Panc1 (cell line): ENCODE results near the gene MEGF11. TPM values are rescaled to one million over a fixed set of nuclear protein-coding genes. Genes with fewer than 3 reads are reported as not detected.

Experiments used
- ATAC-seq: fragments of 200-7000 bp; cut with Tn5 transposase; 2 replicates; pipeline ENCODE4 v1.9.1; 2020; ENCODE audit warnings: mild to moderate bottlenecking, moderate library complexity
- BruUV-seq: library from RNA; stranded (reverse); fragments of 400-500 nt; replicated peaks from 2 replicates; lab custom pipeline; 2021; lab: Mats Ljungman, UMichigan
- CTCF ChIA-PET: fragments of 300-600 bp; sonication (Branson Sonifier 250); formaldehyde crosslinking; loops from one replicate; lab custom pipeline; 2022; ENCODE audit warnings: antibody characterized with exemption; lab: Charles Lee
- POLR2A ChIA-PET: fragments of 300-600 bp; sonication (Branson Sonifier 250); formaldehyde crosslinking; loops from one replicate; lab custom pipeline; 2022; ENCODE audit warnings: antibody characterized with exemption; lab: Charles Lee
- DNase-seq: peaks from one replicate; pipeline ENCODE4 v3.0.0-alpha.2; 2010; ENCODE audit warnings: low read depth, low spot score
- H3K27ac ChIP-seq: 2 replicates; pipeline ENCODE4 v1.5.1; 2011; ENCODE audit warnings: mild to moderate bottlenecking, low read length, inconsistent platforms
- H3K27me3 ChIP-seq: fragments of 200-500 bp; sonication (Bioruptor generic); 2 replicates; pipeline ENCODE4 v1.6.0; 2014; ENCODE audit warnings: low read length, inconsistent platforms; ENCODE audit not compliant: control insufficient read depth, insufficient read depth
- H3K36me3 ChIP-seq: fragments of 200-500 bp; sonication (Bioruptor generic); 2 replicates; pipeline ENCODE4 v1.5.1; 2014; ENCODE audit warnings: inconsistent platforms, mild to moderate bottlenecking, low read length, moderate library complexity; ENCODE audit not compliant: control insufficient read depth, insufficient read depth
- H3K4me1 ChIP-seq: 2 replicates; pipeline ENCODE4 v1.5.1; 2011; ENCODE audit warnings: inconsistent platforms, mild to moderate bottlenecking, low read length, moderate library complexity; ENCODE audit not compliant: control insufficient read depth, insufficient read depth
- H3K4me3 ChIP-seq, 2 experiments: 2 replicates each; pipeline ENCODE4 v1.5.1; 2011 to 2012; ENCODE audit warnings: low read depth in 2 of 2, low read length in 2 of 2, mild to moderate bottlenecking in 2 of 2, inconsistent platforms in 1 of 2, moderate library complexity in 1 of 2
- H3K9me3 ChIP-seq: fragments of 200-500 bp; sonication (Bioruptor generic); 2 replicates; pipeline ENCODE4 v1.5.1; 2014; ENCODE audit warnings: low read depth, mild to moderate bottlenecking, inconsistent platforms, low read length, moderate library complexity; ENCODE audit not compliant: control insufficient read depth, insufficient read depth
- CTCF ChIP-seq: fragments of 450-650 bp; IDR thresholded peaks from 2 replicates; pipeline ENCODE4 v1.5.1; 2017; ENCODE audit warnings: mild to moderate bottlenecking
- POLR2AphosphoS5 ChIP-seq: IDR thresholded peaks from 2 replicates; pipeline ENCODE4 v1.6.1; 2012; ENCODE audit warnings: mild to moderate bottlenecking, low read depth, low read length, moderate library complexity
- SIN3A ChIP-seq: IDR thresholded peaks from 2 replicates; pipeline ENCODE4 v1.6.1; 2012; ENCODE audit warnings: low read depth, mild to moderate bottlenecking, low read length, moderate library complexity, borderline replicate concordance; ENCODE audit not compliant: insufficient read depth
- TCF7L2 ChIP-seq: IDR thresholded peaks from 2 replicates; pipeline ENCODE4 v1.6.1; 2011; ENCODE audit warnings: mild to moderate bottlenecking, low read depth, low read length, inconsistent platforms
- in situ Hi-C: cut with HindIII; loops from 2 replicates; pipeline ENCODE4 v1.10.0; 2016; ENCODE audit warnings: low sequenced_read_pairs, low pct_unique_long_range_greater_than_20kb
- intact Hi-C: fragments of 100-400 bp; cut with micrococcal nuclease; formaldehyde crosslinking; loops from one replicate; pipeline ENCODE4 v1.10.0; 2022; ENCODE audit not compliant: unreplicated experiment
- total RNA-seq: library from RNA; stranded (reverse); gene quantifications from one replicate; pipeline ENCODE4 v1.2.1, GENCODE V29; 2021; ENCODE audit not compliant: unreplicated experiment
- TF ChIP-seq, protein P1 (sequence below), 2 experiments: IDR thresholded peaks; 2 replicates each; pipeline ENCODE4 v1.6.1; 2011 to 2012; ENCODE audit warnings: low read depth in 2 of 2, control low read depth in 1 of 2, low read length in 1 of 2, mild to moderate bottlenecking in 1 of 2, moderate library complexity in 1 of 2; ENCODE audit not compliant: insufficient read depth in 1 of 2

MEGF11 gene
- total RNA-seq, 1 experiment from 2014 or later = 0.95 TPM

DNA sequence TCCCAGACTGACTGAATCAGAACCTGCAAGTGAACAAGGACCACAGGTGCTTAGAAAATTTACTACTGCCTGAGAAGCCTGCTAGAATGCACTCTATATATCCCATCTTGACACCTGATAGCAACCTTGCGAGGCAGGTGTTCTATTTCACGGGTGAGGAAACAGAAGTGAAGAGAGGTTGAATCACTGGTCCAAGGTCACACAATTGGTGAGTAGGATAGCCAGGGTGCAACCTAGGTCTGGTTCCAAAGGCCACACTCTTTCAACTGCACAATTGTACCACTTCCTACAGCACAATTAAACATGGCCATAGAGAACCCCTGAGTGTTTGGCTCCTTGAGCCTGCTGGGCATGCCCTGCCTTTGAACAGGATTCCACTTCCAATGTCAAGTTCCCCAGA lies 297.2 kb downstream of the MEGF11 start:
- no peak for TF ChIP-seq POLR2AphosphoS5
- TF ChIP-seq, protein P1, sequence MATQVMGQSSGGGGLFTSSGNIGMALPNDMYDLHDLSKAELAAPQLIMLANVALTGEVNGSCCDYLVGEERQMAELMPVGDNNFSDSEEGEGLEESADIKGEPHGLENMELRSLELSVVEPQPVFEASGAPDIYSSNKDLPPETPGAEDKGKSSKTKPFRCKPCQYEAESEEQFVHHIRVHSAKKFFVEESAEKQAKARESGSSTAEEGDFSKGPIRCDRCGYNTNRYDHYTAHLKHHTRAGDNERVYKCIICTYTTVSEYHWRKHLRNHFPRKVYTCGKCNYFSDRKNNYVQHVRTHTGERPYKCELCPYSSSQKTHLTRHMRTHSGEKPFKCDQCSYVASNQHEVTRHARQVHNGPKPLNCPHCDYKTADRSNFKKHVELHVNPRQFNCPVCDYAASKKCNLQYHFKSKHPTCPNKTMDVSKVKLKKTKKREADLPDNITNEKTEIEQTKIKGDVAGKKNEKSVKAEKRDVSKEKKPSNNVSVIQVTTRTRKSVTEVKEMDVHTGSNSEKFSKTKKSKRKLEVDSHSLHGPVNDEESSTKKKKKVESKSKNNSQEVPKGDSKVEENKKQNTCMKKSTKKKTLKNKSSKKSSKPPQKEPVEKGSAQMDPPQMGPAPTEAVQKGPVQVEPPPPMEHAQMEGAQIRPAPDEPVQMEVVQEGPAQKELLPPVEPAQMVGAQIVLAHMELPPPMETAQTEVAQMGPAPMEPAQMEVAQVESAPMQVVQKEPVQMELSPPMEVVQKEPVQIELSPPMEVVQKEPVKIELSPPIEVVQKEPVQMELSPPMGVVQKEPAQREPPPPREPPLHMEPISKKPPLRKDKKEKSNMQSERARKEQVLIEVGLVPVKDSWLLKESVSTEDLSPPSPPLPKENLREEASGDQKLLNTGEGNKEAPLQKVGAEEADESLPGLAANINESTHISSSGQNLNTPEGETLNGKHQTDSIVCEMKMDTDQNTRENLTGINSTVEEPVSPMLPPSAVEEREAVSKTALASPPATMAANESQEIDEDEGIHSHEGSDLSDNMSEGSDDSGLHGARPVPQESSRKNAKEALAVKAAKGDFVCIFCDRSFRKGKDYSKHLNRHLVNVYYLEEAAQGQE (IDR thresholded peaks at IDR 0.05; ENCODE audit: insufficient read depth in 1 of 2, low read depth in 2 of 2, low read length in 1 of 2) = no peak
- TF ChIP-seq TCF7L2 = no peak
- no peak for TF ChIP-seq SIN3A
- no peak for TF ChIP-seq CTCF
- no peaks in the 10 kb centered on the region for H3K36me3 ChIP-seq
- ChIA-PET CTCF (interaction anchor here (0.7 kb wide), 1 partner anchor 59 kb away, joined by 3 read pairs; no protein-coding TSS in a partner anchor), POLR2A (no interaction called here)
- in situ Hi-C loops (no loop called here), intact Hi-C loops (no loop called here)
- DNase-seq (no peak), ATAC-seq (no peak)
- no peaks in the 10 kb centered on the region for H3K9me3 ChIP-seq
- H3K27me3 ChIP-seq = no peaks in the 10 kb centered on the region; the same call in 1 of the 2 replicates
- H3K27ac ChIP-seq = no peak overlapping the region
- H3K4me1 ChIP-seq = peaks cover 10% of the 10 kb centered on the region
- no peak overlapping the region for H3K4me3 ChIP-seq
- no TSS peak for BruUV-seq

DNA sequence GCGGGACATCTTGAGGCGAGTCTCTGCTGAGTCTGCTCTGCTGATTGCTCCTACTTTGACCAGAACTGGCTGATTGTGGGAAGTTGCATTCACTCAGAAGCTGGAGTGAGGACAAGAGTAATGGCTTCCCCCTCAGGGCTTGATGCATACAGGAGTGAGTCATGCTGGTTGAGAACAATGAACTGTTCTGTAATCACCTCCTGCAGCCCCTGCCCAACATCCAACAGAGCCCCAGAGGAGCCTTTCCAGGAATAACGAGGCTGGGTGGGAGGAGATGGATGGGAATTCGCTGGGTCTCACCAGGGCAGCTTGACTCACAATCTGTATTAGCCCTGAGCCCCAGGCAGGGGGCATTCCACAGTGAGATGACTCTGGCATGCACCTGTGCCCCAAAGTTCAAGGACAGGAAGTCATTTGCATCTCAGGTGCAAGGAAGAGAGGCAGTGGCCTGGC lies 299.2 kb downstream of the MEGF11 start:
- DNase-seq = no peak
- CTCF ChIA-PET = no interaction called here

More for the DNA sequence above, 299.2 kb downstream of the MEGF11 start:
- TF ChIP-seq SIN3A (no peak), CTCF (no peak), TCF7L2 (no peak), POLR2AphosphoS5 (no peak)
- TF ChIP-seq, protein P1 (IDR thresholded peaks at IDR 0.05; ENCODE audit: insufficient read depth in 1 of 2, low read depth in 2 of 2, low read length in 1 of 2) = no peak
- no peaks in the 10 kb centered on the region for H3K9me3 ChIP-seq
- no TSS peak for BruUV-seq
- POLR2A ChIA-PET = no interaction called here
- ATAC-seq = peak; percentile 64
- no peak overlapping the region for H3K27ac ChIP-seq
- H3K4me1 ChIP-seq = peaks cover 10% of the 10 kb centered on the region
- in situ Hi-C loops = no loop called here
- H3K36me3 ChIP-seq = no peaks in the 10 kb centered on the region
- intact Hi-C loops = no loop called here
- no peaks in the 10 kb centered on the region; the same call in 1 of the 2 replicates for H3K27me3 ChIP-seq
- no peak overlapping the region for H3K4me3 ChIP-seq
